K562 (cell line): ENCODE results near the gene NSRP1.

ENCODE experiments used
- ARID3B ChIP-seq: fragments of 250-450 bp; sonication (Bioruptor Pico); IDR thresholded peaks from 2 replicates; pipeline ENCODE4 v1.4.0; 2020; ENCODE audit warnings: borderline replicate concordance
- BHLHE40 ChIP-seq: IDR thresholded peaks from 2 replicates; pipeline ENCODE4 v1.6.1; 2011; ENCODE audit warnings: low read length, improper control_type of control experiment
- CHCHD3 ChIP-seq: fragments of 250-450 bp; sonication (Bioruptor Pico); IDR thresholded peaks from 2 replicates; pipeline ENCODE4 v2.1.2; 2022; ENCODE audit warnings: mild to moderate bottlenecking
- E2F5 ChIP-seq: sonication (generic); formaldehyde crosslinking; IDR thresholded peaks from 2 replicates; pipeline ENCODE4 v1.8.0; 2022; ENCODE audit warnings: mild to moderate bottlenecking, missing genetic modification reagents
- ESRRB ChIP-seq: fragments of 250-450 bp; sonication (Bioruptor Pico); IDR thresholded peaks from 2 replicates; pipeline ENCODE4 v1.5.0; 2020; ENCODE audit warnings: mild to moderate bottlenecking, moderate library complexity, borderline replicate concordance
- JUN ChIP-seq, 2 experiments: sonication (generic) in 1 of 2; formaldehyde crosslinking in 1 of 2; IDR thresholded peaks; 2 replicates each; pipeline versions ENCODE4 v1.6.1 to v1.8.0; 2012 to 2022; ENCODE audit warnings: borderline replicate concordance in 2 of 2, mild to moderate bottlenecking in 2 of 2, improper control_type of control experiment in 1 of 2, low read depth in 1 of 2, low read length in 1 of 2, missing genetic modification reagents in 1 of 2
- KDM4B ChIP-seq, 2 experiments: fragments of 450-650 bp in 1 of 2; sonication (generic) in 1 of 2; IDR thresholded peaks; 2 replicates each; pipeline ENCODE4 v1.6.1; 2016 to 2017; ENCODE audit warnings: borderline replicate concordance in 2 of 2, antibody characterized with exemption in 1 of 2, low read depth in 1 of 2, mild to moderate bottlenecking in 1 of 2
- STAT6 ChIP-seq: sonication (generic); formaldehyde crosslinking; IDR thresholded peaks from 2 replicates; pipeline ENCODE4 v1.8.1; 2023; ENCODE audit warnings: mild to moderate bottlenecking, missing genetic modification reagents
- ZNF778 ChIP-seq: fragments of 450-650 bp; formaldehyde crosslinking; IDR thresholded peaks from 2 replicates; pipeline ENCODE4 v1.4.0; 2020; ENCODE audit warnings: mild to moderate bottlenecking, moderate library complexity
- TF ChIP-seq, protein P1 (sequence below), 3 experiments: IDR thresholded peaks in 2 of 3; conservative IDR thresholded peaks in 1 of 3; 2 replicates each; pipeline ENCODE4 v1.5.1; 2011 to 2012; ENCODE audit warnings: low read length in 3 of 3, mild to moderate bottlenecking in 3 of 3, control low read depth in 2 of 3, improper control_type of control experiment in 1 of 3, inconsistent platforms in 1 of 3, low read depth in 1 of 3, mixed read lengths in 1 of 3, moderate library complexity in 1 of 3; ENCODE audit not compliant: insufficient read depth in 2 of 3

DNA sequence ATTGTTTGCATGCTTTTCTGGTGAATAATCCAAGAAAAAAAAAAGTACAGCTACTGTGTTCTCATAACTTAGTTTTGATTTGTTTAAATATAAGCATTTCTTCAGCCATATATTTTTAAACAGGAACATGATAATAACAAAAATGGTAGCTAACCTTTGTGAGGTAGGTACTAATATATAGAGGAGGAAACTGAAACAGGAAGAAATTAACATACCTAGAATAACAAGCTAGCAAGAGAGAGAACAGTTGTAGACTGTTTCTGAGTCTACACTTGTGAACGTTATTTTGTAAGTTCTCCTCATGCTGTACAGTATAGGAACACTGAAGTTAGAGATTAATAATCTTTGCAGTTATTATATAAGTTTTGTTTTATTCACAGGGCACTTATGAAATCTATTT is 49.3 kb downstream of the NSRP1 start:
- TF ChIP-seq STAT6 (CRISPR knock-in tag) (no peak), ZNF778 (CRISPR knock-in tag) (no peak), JUN (IDR thresholded peaks at IDR 0.05; ENCODE audit: borderline replicate concordance, low read depth, low read length) (no peak), JUN (CRISPR knock-in tag; IDR thresholded peaks at IDR 0.05; ENCODE audit: borderline replicate concordance) (no peak), ARID3B (CRISPR knock-in tag) (no peak), ESRRB (CRISPR knock-in tag) (no peak), BHLHE40 (no peak), CHCHD3 (CRISPR knock-in tag) (no peak), E2F5 (CRISPR knock-in tag) (no peak), KDM4B (IDR thresholded peaks at IDR 0.05; ENCODE audit: borderline replicate concordance in 2 of 2, low read depth in 1 of 2) (no peak)
- TF ChIP-seq, protein P1, sequence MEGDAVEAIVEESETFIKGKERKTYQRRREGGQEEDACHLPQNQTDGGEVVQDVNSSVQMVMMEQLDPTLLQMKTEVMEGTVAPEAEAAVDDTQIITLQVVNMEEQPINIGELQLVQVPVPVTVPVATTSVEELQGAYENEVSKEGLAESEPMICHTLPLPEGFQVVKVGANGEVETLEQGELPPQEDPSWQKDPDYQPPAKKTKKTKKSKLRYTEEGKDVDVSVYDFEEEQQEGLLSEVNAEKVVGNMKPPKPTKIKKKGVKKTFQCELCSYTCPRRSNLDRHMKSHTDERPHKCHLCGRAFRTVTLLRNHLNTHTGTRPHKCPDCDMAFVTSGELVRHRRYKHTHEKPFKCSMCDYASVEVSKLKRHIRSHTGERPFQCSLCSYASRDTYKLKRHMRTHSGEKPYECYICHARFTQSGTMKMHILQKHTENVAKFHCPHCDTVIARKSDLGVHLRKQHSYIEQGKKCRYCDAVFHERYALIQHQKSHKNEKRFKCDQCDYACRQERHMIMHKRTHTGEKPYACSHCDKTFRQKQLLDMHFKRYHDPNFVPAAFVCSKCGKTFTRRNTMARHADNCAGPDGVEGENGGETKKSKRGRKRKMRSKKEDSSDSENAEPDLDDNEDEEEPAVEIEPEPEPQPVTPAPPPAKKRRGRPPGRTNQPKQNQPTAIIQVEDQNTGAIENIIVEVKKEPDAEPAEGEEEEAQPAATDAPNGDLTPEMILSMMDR (IDR thresholded peaks at IDR 0.05 in 2 of 3, conservative IDR thresholded peaks at IDR 0.05 in 1 of 3; ENCODE audit: insufficient read depth in 2 of 3, low read depth in 1 of 3, low read length in 3 of 3): no peak
